Measurements from ENCODE around the gene POLR2H.

The POLR2H gene

DNA sequence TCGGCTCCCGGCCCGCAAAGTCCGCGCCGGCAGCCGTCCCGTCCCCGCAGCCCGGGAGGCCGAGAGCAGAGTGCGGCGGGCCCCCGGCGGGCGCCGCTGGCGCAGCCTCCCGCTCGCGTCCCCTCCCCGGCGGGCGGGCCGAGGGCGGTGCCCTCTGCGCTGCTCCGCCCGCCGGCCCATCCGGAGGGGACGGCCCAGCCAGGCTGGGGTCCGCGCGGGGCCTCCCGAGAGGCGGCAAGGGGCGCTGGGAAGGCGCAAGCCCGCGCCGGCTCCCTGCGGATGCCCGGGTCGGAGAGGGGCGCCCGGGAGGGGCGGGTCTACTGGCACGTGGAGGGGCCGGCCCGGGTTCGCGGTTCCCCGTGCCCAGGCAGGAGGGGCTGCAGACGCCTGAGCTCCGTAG lies at the start of gene POLR2H, which contains the start of gene CLCN2:
TSS of gene POLR2H (plus strand) at position 179 of the 400 bp plus-strand sequence. CDS start 1,783 bp downstream, outside the sequence.
TSS of gene CLCN2 (minus strand) at position 74 of the 400 bp plus-strand sequence. CDS start 126 bp downstream, outside the sequence.
- DNase-seq = no peak

DNA sequence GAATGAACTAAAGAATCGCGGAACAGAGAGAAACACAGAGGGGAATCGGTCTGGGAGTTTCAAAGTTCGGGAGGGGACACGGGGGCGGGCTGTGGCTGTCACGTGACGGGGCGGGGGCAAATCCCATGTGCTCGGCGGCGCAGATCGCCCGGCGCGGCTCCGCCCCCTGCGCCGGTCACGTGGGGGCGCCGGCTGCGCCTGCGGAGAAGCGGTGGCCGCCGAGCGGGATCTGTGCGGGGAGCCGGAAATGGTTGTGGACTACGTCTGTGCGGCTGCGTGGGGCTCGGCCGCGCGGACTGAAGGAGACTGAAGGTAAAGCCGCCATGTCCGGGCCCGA lies 47.2 kb upstream of the POLR2H start, which contains the start of gene EIF4G1:
TSS of gene EIF4G1 (plus strand) at position 244 of the 337 bp plus-strand sequence. CDS start 1,191 bp downstream, outside the sequence.
- DNase-seq = no peak

- no peak for DNase-seq
These were observed 46.6 kb upstream of the POLR2H start for GRCh38 chr3:184314700-184315542.

- no peak for DNase-seq
These were observed 46.0 kb upstream of the POLR2H start for GRCh38 chr3:184315543-184315867.

DNA sequence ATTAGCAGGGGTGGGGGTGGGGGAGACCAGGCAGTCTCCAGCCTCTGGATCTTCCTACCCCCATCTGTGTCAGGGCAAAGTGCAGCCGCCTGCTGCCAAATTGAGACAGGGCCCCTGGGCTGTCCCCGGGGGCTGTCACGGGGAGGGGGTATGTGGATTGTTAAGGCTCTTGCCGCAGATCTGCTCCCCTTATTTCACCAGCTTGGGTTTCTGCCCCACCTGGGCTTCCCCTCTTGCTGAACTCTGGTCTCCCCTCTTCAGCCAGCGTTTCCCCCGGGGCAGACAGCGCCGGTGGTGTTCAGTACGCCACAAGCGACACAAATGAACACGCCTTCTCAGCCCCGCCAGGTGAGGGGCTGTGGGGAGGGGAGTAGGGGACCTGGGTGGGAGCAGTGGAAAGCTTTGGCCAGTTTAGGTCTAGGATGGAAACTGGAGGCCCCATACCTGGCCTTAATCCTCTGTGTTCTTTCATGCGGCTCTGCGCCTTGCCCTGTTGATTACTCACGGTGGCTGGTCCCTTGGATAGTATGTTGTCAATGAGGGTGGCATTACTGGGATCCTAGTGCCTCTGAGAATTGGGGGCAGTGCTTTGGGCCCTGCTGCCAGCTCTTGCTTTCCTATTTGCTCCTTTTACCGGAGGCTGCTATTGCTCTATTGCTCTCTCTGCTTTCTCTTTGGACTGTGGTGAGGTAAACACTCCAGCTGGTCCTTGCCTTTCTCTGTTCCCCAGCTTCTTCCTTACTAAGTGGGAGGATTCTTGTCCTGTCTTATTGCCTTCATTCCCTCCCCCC lies 45.4 kb upstream of the POLR2H start:
- DNase-seq = no peak

- no peak for DNase-seq
These were observed 44.7 kb upstream of the POLR2H start for GRCh38 chr3:184316792-184317191.

GRCh38 chr3:184317201-184317600 lies 44.3 kb upstream of the POLR2H start:
- DNase-seq = no peak

DNA sequence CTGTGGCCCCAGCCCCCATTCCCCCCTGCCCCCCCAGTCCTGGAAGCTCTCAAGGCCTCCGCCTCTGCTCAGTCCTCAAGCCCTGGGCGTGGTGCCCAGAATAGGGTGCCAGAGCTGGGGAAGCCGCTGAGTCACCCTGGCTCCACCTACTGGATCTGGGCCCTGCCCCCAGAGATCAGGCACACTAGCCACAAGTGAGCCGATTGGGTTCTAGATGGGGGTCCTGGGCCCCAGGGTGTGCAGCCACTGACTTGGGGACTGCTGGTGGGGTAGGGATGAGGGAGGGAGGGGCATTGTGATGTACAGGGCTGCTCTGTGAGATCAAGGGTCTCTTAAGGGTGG lies 41.4 kb upstream of the POLR2H start:
- no peak for DNase-seq

- DNase-seq = no peak
These were observed 39.8 kb upstream of the POLR2H start for GRCh38 chr3:184321666-184322065.

DNA sequence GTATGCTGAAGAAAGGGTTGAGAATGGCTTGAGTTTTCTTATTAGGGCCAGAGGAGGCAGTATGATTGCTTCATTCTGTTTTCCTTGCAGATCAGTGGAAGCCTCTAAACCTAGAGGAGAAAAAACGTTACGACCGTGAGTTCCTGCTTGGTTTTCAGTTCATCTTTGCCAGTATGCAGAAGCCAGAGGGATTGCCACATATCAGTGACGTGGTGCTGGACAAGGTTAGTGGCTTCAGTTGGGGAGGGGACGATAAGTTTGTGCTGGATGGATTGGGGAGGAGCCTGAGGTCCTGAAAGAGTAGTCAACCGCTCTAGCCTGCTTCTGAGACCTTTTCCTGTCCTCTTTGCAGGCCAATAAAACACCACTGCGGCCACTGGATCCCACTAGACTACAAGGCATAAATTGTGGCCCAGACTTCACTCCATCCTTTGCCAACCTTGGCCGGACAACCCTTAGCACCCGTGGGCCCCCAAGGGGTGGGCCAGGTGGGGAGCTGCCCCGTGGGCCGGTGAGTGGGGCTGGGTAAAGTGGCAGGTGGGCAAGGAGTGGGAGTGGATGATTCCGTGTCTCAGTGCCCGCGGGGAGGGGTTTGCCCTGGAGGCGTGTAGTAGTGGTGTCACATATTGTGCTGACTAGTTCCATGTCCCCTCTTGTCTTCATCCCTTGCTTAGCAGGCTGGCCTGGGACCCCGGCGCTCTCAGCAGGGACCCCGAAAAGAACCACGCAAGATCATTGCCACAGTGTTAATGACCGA lies 38.6 kb upstream of the POLR2H start:
- DNase-seq = no peak

- DNase-seq = no peak
These were observed 37.8 kb upstream of the POLR2H start for GRCh38 chr3:184323696-184324095.

GRCh38 chr3:184325269-184325668 lies 36.2 kb upstream of the POLR2H start:
- no peak for DNase-seq

DNA sequence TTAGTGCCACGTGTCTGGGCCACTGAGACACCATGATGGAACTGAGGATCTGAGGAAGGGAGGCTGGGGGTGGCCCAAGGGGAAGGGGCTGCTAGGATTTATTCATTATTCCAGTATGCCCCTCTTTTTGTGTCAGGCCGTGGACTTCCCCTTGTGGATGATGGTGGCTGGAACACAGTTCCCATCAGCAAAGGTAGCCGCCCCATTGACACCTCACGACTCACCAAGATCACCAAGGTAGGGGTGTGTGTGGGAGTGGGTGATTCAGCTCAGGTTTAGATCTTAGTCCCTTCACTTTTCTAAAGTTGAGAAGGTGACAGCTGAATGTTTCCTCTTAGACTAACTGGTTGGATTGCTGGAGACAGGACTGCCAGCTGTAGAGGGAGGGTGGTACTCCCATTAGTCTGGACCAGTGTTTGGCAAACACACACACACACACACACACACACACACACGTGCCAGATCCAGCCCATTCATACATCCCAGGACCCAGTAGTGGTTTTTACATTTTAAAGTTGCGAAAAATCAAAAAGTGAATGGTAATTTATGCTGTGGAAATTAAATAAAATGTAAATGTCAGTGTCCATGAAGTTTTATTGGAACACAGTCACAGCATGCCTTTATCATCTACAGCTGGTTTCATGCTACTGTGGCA lies 35.7 kb upstream of the POLR2H start:
- no peak for DNase-seq

- DNase-seq = no peak
These were observed 34.3 kb upstream of the POLR2H start for GRCh38 chr3:184327171-184327570.

DNA sequence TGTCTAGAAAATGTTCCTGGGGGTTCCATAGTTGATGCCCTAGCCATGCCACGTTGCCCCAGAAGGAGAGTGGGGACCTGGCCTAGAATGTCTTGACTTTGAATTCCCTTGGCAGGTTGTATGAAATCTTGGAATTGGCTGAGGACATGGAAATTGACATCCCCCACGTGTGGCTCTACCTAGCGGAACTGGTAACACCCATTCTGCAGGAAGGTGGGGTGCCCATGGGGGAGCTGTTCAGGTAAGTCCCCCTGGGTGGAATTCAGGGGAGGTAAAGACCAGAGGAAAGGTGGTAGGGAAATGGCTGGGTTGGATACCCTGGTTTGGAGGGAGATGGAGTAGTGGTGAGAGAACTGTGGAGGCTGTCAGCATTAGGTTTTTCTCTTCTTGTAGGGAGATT lies 33.0 kb upstream of the POLR2H start:
- no peak for DNase-seq

DNA sequence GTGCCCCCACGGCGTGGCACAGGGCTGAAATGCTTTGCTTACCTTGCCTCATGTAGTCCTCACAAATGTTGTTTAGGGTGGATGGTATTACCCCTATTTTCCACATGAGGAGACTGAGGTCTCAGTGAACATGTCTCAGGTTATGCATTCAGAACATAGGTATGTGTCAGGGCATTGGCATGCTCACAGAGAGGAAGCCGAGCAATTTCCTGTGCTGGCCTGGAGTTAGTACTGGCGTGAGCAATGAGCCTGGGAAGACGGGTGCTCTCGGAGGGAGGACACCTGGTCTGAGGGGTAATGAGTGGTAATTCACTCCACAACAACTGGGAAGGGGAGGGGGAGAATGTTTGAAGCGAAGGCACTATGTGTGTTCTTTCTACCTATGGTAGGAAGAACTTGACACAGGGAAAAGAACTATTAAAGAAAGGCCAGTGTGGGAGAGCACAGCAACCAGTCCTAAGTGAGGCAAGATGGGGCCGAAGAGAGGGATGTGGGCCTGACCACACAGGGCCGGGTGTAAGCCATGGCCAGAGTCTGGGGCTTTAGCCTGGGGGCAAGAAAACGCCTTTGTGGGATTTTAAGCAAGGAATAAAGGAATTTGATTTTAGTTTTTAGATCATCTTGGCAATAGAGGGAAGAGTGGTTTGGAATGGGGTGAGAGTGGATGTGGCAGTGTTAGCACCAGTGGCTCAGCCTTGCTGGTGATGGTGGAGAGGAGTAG lies 29.0 kb upstream of the POLR2H start:
- no peak for DNase-seq

- no peak for DNase-seq
These were observed 28.3 kb upstream of the POLR2H start for GRCh38 chr3:184333190-184333589.

- no peak for DNase-seq
These were observed 27.8 kb upstream of the POLR2H start for GRCh38 chr3:184333700-184334099.

DNA sequence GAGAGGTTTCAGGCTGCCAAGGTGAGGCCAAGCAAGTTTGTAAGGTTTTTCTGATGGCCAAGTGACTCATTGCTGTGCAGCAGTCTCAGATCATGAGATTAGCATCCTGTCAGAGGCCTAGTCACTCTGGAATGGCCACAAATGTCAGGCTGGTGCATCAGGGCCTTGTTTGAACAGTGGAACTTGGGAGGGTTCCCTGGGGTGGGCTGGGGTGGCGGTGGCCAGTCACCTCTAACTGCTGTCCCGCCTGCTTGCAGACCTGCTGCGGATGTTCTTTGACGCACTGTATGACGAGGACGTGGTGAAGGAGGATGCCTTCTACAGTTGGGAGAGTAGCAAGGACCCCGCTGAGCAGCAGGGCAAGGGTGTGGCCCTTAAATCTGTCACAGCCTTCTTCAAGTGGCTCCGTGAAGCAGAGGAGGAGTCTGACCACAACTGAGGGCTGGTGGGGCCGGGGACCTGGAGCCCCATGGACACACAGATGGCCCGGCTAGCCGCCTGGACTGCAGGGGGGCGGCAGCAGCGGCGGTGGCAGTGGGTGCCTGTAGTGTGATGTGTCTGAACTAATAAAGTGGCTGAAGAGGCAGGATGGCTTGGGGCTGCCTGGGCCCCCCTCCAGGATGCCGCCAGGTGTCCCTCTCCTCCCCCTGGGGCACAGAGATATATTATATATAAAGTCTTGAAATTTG lies 26.9 kb upstream of the POLR2H start:
- DNase-seq = no peak

GRCh38 chr3:184335291-184335660 lies 26.2 kb upstream of the POLR2H start:
- DNase-seq = no peak

All from cortex of kidney (tissue), 1 donor.